Activated T-cell treated with anti-CD3 and anti-CD28 coated beads, Interleukin-2, amount 50 U/mL, for 1 hour (primary cell): ENCODE results near the gene IL31RA.
A peak's percentile ranks its signal among the peaks of the same experiment; 100 is the strongest.
"Not testable (repeated sequence)": the region's sequence is repeated elsewhere in the genome, so short reads cannot be mapped to it uniquely, and the experiment has no call there.

Experiments
- DNase-seq: peaks from one replicate; pipeline ENCODE4 v3.0.0-alpha.2; 2020

The IL31RA gene

GRCh38 chr5:55850839-55851674, at the start of gene IL31RA:
Gene IL31RA, plus strand, starts transcription at chr5:55851357. Its CDS starts 214 bp downstream, at chr5:55851571.
- DNase-seq: no peak

- DNase-seq: not testable (repeated sequence)
Measured at GRCh38 chr5:55808814-55809213, 42.3 kb upstream of the IL31RA start.

- not testable (repeated sequence) for DNase-seq
Measured at GRCh38 chr5:55815939-55816338, 35.2 kb upstream of the IL31RA start.

- DNase-seq: no peak
Measured at GRCh38 chr5:55816342-55816741, 34.8 kb upstream of the IL31RA start.

GRCh38 chr5:55817030-55817429, 34.1 kb upstream of the IL31RA start:
- DNase-seq: no peak

GRCh38 chr5:55820488-55820887, 30.7 kb upstream of the IL31RA start:
- no peak for DNase-seq

- DNase-seq: peak; percentile 20
Measured at GRCh38 chr5:55821731-55822512, 29.2 kb upstream of the IL31RA start.

- DNase-seq: no peak
Measured at GRCh38 chr5:55823151-55823796, 27.9 kb upstream of the IL31RA start.

- DNase-seq: no peak
Measured at GRCh38 chr5:55829956-55830355, 21.2 kb upstream of the IL31RA start.

GRCh38 chr5:55832446-55832845, 18.7 kb upstream of the IL31RA start:
- DNase-seq: no peak

GRCh38 chr5:55836191-55836590, 15.0 kb upstream of the IL31RA start:
- no peak for DNase-seq

GRCh38 chr5:55841976-55842375, 9.2 kb upstream of the IL31RA start:
- DNase-seq: no peak

GRCh38 chr5:55847837-55848236, 3.3 kb upstream of the IL31RA start:
- no peak for DNase-seq

- DNase-seq: no peak
Measured at GRCh38 chr5:55848783-55849182, 2.4 kb upstream of the IL31RA start.

- DNase-seq: no peak
Measured at GRCh38 chr5:55851675-55851979, 470 bp downstream of the IL31RA start.

- DNase-seq: no peak
Measured at GRCh38 chr5:55852503-55852902, 1.3 kb downstream of the IL31RA start.

GRCh38 chr5:55853041-55853670, 2.0 kb downstream of the IL31RA start:
- DNase-seq: no peak

- DNase-seq: no peak
Measured at GRCh38 chr5:55853818-55854217, 2.7 kb downstream of the IL31RA start.

GRCh38 chr5:55855509-55855908, 4.4 kb downstream of the IL31RA start:
- DNase-seq: no peak

GRCh38 chr5:55856516-55857246, 5.5 kb downstream of the IL31RA start:
- DNase-seq: no peak

- no peak for DNase-seq
Measured at GRCh38 chr5:55857247-55857640, 6.1 kb downstream of the IL31RA start.

- no peak for DNase-seq
Measured at GRCh38 chr5:55858104-55858503, 6.9 kb downstream of the IL31RA start.

GRCh38 chr5:55860288-55860687, 9.1 kb downstream of the IL31RA start:
- DNase-seq: no peak
